ENCODE data around the gene ANKRD27.
"Not testable (repeated sequence)": the region's sequence is repeated elsewhere in the genome, so short reads cannot be mapped to it uniquely, and the experiment has no call there.

Gene ANKRD27

DNA sequence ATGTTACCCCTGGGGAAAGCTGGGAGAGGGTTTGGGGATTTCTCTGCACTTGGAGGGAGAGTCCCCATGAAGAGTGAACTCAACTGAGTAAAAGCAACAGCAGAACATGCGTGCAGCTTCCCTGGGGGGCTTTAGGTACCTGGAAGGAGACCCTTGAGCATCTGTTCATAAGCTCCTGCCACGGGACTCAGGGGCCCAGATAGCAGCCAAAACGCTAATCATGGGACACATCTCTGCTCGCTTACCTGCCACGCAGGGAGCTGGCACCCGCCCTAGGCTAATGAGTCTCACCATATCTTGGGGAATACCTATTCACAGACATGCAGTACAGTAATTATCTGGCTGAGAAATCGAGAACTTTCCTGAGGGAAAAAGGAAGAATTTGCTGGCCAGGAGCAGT lies 60.1 kb downstream of the ANKRD27 start:
- no peaks in the 10 kb centered on the region for H3K4me1 ChIP-seq (ENCODE audit: control insufficient read depth, insufficient read depth, low read length)
- H3K4me3 ChIP-seq (ENCODE audit: low read length), result no peak overlapping the region
- no peak overlapping the region for H3K9ac ChIP-seq (ENCODE audit: low read length)
- no peaks in the 10 kb centered on the region for H3K9me3 ChIP-seq (ENCODE audit: control insufficient read depth, low read length)
- H3K27me3 ChIP-seq (ENCODE audit: control insufficient read depth, insufficient read depth, low read length), result no peaks in the 10 kb centered on the region
- H3K36me3 ChIP-seq (ENCODE audit: control insufficient read depth, insufficient read depth, low read length), result no peaks in the 10 kb centered on the region

DNA sequence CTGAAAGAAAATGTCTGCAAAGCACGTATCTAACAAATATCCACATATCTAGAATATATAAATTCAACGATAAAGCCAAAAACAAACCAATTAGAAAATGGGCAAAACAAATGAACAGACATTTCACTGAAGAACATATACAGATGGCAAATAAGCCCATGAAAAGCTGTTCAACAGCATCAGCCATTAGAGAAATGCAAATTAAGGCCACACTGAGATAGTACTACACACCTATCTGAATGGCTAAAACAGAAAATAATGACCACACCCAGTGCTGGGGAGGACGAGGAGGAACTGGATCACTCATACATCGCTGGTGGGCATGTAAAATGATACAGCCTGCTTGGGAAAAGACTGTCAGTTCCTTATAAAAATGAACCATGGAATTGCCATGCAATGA lies 62.0 kb downstream of the ANKRD27 start:
- H3K27me3 ChIP-seq (ENCODE audit: control insufficient read depth, insufficient read depth, low read length), result no peaks in the 10 kb centered on the region
- H3K4me1 ChIP-seq (ENCODE audit: control insufficient read depth, insufficient read depth, low read length), result no peaks in the 10 kb centered on the region
- no peak overlapping the region for H3K4me3 ChIP-seq (ENCODE audit: low read length)
- H3K9me3 ChIP-seq (ENCODE audit: control insufficient read depth, low read length), result no peaks in the 10 kb centered on the region
- H3K9ac ChIP-seq (ENCODE audit: low read length), result no peak overlapping the region
- H3K36me3 ChIP-seq (ENCODE audit: control insufficient read depth, insufficient read depth, low read length), result no peaks in the 10 kb centered on the region

DNA sequence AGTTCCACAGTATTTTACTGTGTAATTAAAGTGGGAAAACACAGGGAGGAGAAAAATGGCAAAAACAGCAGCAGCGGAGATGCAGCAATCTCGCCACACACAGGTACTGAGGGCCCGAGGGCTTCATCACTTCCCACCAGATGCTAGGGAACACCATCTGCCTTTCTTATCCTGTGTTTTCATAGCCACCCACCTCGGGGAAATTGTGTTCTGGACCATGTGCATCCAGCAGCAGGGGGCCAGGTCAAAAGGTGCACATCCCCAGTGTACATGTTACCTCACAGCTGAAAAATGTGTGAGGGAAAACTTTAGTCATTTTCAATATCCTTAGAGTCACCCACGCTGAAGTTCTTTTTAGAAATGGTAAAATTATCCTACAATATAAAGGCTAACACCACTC lies 63.8 kb downstream of the ANKRD27 start:
- no peaks in the 10 kb centered on the region for H3K9me3 ChIP-seq (ENCODE audit: control insufficient read depth, low read length)
- H3K9ac ChIP-seq (ENCODE audit: low read length), result no peak overlapping the region
- no peaks in the 10 kb centered on the region for H3K4me1 ChIP-seq (ENCODE audit: control insufficient read depth, insufficient read depth, low read length)
- no peaks in the 10 kb centered on the region for H3K36me3 ChIP-seq (ENCODE audit: control insufficient read depth, insufficient read depth, low read length)
- no peaks in the 10 kb centered on the region for H3K27me3 ChIP-seq (ENCODE audit: control insufficient read depth, insufficient read depth, low read length)
- H3K4me3 ChIP-seq (ENCODE audit: low read length), result no peak overlapping the region

DNA sequence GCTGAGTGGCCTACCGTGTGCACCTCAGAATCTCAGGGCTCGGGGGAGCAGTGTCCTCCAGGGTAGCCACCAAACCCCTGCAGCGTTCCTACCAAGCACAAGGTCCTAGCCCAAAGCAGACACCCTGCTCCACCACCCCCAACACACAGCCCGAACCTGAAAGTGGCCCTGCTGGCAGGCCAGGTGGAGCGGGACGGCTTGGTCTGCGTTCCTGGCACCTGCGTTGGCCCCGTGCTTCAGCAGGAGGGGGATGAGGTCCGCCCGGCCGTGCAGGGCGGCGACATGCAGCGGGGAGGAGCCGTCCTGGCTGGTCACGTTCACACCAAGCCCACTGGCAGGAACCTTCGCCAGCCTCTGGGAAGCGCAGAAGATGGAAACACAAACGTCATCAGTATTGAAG lies 67.5 kb downstream of the ANKRD27 start:
- H3K27me3 ChIP-seq (ENCODE audit: control insufficient read depth, insufficient read depth, low read length), result no peaks in the 10 kb centered on the region
- H3K4me3 ChIP-seq (ENCODE audit: low read length), result no peak overlapping the region
- H3K36me3 ChIP-seq (ENCODE audit: control insufficient read depth, insufficient read depth, low read length), result no peaks in the 10 kb centered on the region
- H3K4me1 ChIP-seq (ENCODE audit: control insufficient read depth, insufficient read depth, low read length), result no peaks in the 10 kb centered on the region
- H3K9ac ChIP-seq (ENCODE audit: low read length), result no peak overlapping the region
- no peaks in the 10 kb centered on the region for H3K9me3 ChIP-seq (ENCODE audit: control insufficient read depth, low read length)

DNA sequence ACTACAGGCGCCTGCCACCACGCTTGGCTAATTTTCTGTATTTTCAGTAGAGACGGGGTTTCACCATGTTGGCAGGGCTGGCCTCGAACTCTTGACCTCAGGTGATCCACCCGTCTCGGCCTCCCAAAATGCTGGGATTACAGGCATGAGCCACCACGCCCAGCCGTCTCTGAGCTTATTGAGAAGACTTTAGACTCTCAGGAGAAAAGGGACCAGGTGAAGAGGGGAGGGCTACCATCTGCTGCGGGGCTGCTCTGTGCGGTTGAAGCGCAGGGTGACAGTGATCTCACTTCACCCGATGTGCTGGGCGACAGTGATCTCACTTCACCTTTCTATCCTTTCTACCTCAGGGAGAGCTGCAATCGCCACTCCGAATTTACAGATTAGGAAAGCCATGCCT lies 68.7 kb downstream of the ANKRD27 start:
- Histone ChIP-seq H3K27me3 (ENCODE audit: control insufficient read depth, insufficient read depth, low read length) (no peaks in the 10 kb centered on the region), H3K4me3 (ENCODE audit: low read length) (no peak overlapping the region), H3K36me3 (ENCODE audit: control insufficient read depth, insufficient read depth, low read length) (no peaks in the 10 kb centered on the region), H3K9ac (ENCODE audit: low read length) (no peak overlapping the region), H3K4me1 (ENCODE audit: control insufficient read depth, insufficient read depth, low read length) (no peaks in the 10 kb centered on the region), H3K9me3 (ENCODE audit: control insufficient read depth, low read length) (no peaks in the 10 kb centered on the region)

DNA sequence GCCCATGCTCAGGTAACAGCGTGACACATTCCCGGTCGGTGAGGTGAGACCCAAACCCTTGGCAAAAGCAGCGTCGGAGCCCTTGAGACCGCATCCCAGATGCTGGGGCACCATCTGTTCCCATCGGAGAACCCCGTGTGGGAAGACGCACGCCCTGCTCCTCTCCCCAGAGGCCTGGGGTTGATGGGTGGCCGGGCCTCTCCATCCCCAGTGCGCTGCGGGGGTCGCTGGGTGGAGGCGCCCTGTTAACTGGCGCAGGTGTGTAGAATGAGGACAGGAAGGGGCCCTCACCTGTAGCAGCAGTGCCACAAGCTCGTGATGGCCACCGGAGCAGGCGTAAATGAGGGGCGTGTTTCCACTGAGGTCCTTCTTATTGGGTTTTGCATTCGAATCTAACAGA lies 69.4 kb downstream of the ANKRD27 start:
- H3K9ac ChIP-seq (ENCODE audit: low read length), result no peak overlapping the region
- H3K36me3 ChIP-seq (ENCODE audit: control insufficient read depth, insufficient read depth, low read length), result no peaks in the 10 kb centered on the region
- H3K27me3 ChIP-seq (ENCODE audit: control insufficient read depth, insufficient read depth, low read length), result no peaks in the 10 kb centered on the region

DNA sequence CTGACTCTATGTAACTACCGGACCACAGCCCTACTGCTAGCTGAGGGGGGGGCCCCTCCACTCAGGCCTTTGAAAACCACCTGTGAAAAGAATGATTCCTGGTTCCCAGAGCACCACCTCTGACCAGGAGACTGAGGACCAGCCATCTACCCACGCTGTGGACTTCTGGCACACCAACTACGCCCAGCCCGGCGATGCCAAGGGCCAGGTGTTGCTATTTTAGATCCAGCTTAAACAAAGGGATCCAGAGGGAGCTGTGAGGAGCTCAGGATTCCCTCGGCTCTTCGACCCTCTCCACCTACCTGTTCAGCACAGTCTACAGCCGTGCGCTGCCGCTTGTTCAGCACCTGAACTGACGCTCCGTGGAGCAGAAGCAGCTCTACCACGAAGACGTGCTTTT lies 71.0 kb downstream of the ANKRD27 start:
- Histone ChIP-seq H3K9me3 (ENCODE audit: control insufficient read depth, low read length) (no peaks in the 10 kb centered on the region), H3K4me3 (ENCODE audit: low read length) (no peak overlapping the region), H3K27me3 (ENCODE audit: control insufficient read depth, insufficient read depth, low read length) (no peaks in the 10 kb centered on the region), H3K36me3 (ENCODE audit: control insufficient read depth, insufficient read depth, low read length) (no peaks in the 10 kb centered on the region), H3K9ac (ENCODE audit: low read length) (no peak overlapping the region), H3K4me1 (ENCODE audit: control insufficient read depth, insufficient read depth, low read length) (no peaks in the 10 kb centered on the region)

More for the DNA sequence above, 69.4 kb downstream of the ANKRD27 start:
- H3K4me3 ChIP-seq (ENCODE audit: low read length), result no peak overlapping the region
- H3K4me1 ChIP-seq (ENCODE audit: control insufficient read depth, insufficient read depth, low read length), result no peaks in the 10 kb centered on the region
- H3K9me3 ChIP-seq (ENCODE audit: control insufficient read depth, low read length), result no peaks in the 10 kb centered on the region

DNA sequence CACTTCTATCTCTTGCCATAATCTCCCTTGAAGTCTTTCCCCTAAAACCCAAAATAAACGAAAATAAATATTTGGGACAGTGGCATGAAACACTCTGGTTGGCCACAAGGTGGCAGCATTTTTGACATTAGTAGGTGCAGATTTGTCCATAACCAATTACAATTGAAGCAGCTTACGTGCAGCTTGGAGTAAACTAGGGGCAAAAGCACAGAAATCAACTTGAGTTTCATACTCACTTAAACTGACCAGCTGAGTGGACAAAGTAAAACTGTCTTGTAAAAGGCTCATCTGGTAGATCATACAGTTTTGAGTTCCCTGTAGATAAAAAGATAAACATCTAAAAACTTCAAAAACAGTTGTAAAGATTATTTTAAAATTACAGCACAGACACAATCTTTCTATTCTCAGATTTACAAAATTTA lies 75.2 kb downstream of the ANKRD27 start:
- Histone ChIP-seq H3K4me1 (ENCODE audit: control insufficient read depth, insufficient read depth, low read length) (no peaks in the 10 kb centered on the region), H3K9me3 (ENCODE audit: control insufficient read depth, low read length) (no peaks in the 10 kb centered on the region), H3K4me3 (ENCODE audit: low read length) (no peak overlapping the region), H3K9ac (ENCODE audit: low read length) (no peak overlapping the region), H3K36me3 (ENCODE audit: control insufficient read depth, insufficient read depth, low read length) (no peaks in the 10 kb centered on the region), H3K27me3 (ENCODE audit: control insufficient read depth, insufficient read depth, low read length) (no peaks in the 10 kb centered on the region)

DNA sequence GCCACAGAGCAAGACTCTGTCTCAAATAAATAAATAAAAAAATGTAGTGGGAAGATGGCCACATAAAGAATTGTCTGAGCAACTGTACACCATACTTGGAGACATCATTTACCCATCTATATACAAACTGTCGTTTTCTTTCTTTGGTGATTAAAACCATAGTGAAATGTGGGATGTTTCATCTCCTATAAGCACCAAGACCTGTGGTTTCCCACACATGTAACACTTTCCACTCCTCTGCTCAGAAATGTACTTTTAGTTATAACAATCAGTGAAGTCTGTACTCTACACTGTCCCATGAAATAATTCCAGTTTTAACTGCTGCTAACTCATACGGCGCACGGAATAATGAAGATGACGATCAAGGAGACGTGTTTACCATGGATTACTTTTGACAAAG lies 75.7 kb downstream of the ANKRD27 start:
- H3K36me3 ChIP-seq (ENCODE audit: control insufficient read depth, insufficient read depth, low read length), result no peaks in the 10 kb centered on the region
- H3K9me3 ChIP-seq (ENCODE audit: control insufficient read depth, low read length), result no peaks in the 10 kb centered on the region
- no peaks in the 10 kb centered on the region for H3K4me1 ChIP-seq (ENCODE audit: control insufficient read depth, insufficient read depth, low read length)
- no peak overlapping the region for H3K9ac ChIP-seq (ENCODE audit: low read length)
- no peaks in the 10 kb centered on the region for H3K27me3 ChIP-seq (ENCODE audit: control insufficient read depth, insufficient read depth, low read length)
- H3K4me3 ChIP-seq (ENCODE audit: low read length), result no peak overlapping the region

DNA sequence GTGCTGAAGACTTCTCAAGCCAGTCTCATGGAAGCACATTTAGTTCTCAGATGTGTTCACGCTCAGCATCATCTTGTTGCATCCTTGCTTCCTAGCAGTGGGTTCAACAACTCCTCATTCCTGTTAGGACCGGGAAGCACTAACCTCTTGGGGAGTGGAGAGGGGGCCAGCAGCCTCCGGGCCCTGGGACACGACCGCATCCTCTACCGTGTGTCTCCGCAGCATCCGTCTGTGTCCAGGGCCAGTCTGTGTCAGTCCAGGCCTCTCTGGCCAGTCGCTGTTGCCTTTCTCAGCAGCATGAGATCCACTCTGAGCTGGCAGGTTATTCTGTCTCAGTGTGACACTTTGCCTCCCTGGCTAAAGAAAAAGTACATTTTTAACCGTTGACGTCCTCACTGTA lies 77.0 kb downstream of the ANKRD27 start:
- Histone ChIP-seq H3K9ac (ENCODE audit: low read length) (no peak overlapping the region), H3K27me3 (ENCODE audit: control insufficient read depth, insufficient read depth, low read length) (no peaks in the 10 kb centered on the region), H3K36me3 (ENCODE audit: control insufficient read depth, insufficient read depth, low read length) (no peaks in the 10 kb centered on the region), H3K4me3 (ENCODE audit: low read length) (no peak overlapping the region), H3K4me1 (ENCODE audit: control insufficient read depth, insufficient read depth, low read length) (no peaks in the 10 kb centered on the region), H3K9me3 (ENCODE audit: control insufficient read depth, low read length) (no peaks in the 10 kb centered on the region)

DNA sequence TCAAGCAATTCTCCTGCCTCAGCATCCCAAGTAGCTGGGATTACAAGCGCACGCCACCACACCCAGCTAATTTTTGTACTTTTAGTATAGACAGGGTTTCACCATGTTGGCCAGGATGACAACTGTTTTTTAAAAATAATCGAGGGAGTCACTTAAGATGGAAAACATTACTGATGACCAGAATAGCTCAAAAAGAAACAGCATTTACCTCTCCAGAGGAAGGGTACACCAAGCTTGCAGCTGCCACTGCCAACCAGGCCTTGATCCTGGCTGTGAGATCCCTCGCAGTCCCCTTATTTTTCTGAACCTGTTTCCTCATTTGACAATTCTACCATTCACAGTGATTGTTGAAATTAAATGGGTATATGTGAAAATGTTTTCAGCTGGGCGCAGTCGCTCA lies 79.5 kb downstream of the ANKRD27 start:
- no peaks in the 10 kb centered on the region for H3K27me3 ChIP-seq (ENCODE audit: control insufficient read depth, insufficient read depth, low read length)
- no peaks in the 10 kb centered on the region for H3K9me3 ChIP-seq (ENCODE audit: control insufficient read depth, low read length)
- H3K4me1 ChIP-seq (ENCODE audit: control insufficient read depth, insufficient read depth, low read length), result no peaks in the 10 kb centered on the region
- H3K9ac ChIP-seq (ENCODE audit: low read length), result no peak overlapping the region
- no peak overlapping the region for H3K4me3 ChIP-seq (ENCODE audit: low read length)
- H3K36me3 ChIP-seq (ENCODE audit: control insufficient read depth, insufficient read depth, low read length), result no peaks in the 10 kb centered on the region

DNA sequence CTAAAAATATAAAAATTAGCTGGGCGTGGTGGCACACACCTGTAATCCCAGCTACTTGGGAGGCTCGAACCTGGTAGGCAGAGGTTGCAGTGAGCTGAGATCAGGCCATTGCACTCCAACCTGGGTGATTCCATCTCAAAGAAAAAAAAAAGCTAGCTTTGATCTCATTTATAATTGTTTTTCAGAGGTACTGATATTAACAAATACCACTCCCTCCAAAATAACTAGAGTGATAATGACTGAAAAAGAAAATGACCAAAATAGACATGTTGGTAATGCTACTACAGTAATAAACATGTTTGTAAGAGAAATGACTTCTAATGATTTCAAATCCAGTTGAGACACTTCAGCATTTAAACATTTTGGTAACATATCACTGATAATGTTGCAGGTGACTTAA lies 81.0 kb downstream of the ANKRD27 start:
- no peaks in the 10 kb centered on the region for H3K36me3 ChIP-seq (ENCODE audit: control insufficient read depth, insufficient read depth, low read length)
- no peaks in the 10 kb centered on the region for H3K9me3 ChIP-seq (ENCODE audit: control insufficient read depth, low read length)
- no peak overlapping the region for H3K4me3 ChIP-seq (ENCODE audit: low read length)
- no peaks in the 10 kb centered on the region for H3K27me3 ChIP-seq (ENCODE audit: control insufficient read depth, insufficient read depth, low read length)
- H3K9ac ChIP-seq (ENCODE audit: low read length), result no peak overlapping the region
- no peaks in the 10 kb centered on the region for H3K4me1 ChIP-seq (ENCODE audit: control insufficient read depth, insufficient read depth, low read length)

DNA sequence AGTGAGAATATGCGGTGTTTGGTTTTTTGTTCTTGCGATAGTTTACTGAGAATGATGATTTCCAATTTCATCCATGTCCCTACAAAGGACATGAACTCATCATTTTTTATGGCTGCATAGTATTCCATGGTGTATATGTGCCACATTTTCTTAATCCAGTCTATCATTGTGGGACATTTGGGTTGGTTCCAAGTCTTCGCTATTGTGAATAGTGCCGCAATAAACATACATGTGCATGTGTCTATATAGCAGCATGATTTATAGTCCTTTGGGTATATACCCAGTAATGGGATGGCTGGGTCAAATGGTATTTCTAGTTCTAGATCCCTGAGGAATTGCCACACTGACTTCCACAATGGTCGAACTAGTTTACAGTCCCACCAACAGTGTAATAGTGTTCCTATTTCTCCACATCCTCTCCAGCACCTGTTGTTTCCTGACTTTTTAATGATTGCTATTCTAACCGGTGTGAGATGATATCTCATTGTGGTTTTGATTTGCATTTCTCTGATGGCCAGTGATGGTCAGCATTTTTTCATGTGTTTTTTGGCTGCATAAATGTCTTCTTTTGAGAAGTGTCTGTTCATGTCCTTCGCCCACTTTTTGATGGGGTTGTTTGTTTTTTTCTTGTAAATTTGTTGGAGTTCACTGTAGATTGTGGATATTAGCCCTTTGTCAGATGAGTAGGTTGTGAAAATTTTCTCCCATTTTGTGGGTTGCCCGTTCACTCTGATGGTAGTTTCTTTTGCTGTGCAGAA lies 87.1 kb downstream of the ANKRD27 start:
- H3K4me3 ChIP-seq (ENCODE audit: low read length); H3K9me3 ChIP-seq (ENCODE audit: control insufficient read depth, low read length); H3K4me1 ChIP-seq (ENCODE audit: control insufficient read depth, insufficient read depth, low read length); H3K9ac ChIP-seq (ENCODE audit: low read length); H3K36me3 ChIP-seq (ENCODE audit: control insufficient read depth, insufficient read depth, low read length); H3K27me3 ChIP-seq (ENCODE audit: control insufficient read depth, insufficient read depth, low read length): not testable (repeated sequence)
